GM12878 (cell line): ENCODE data around the gene SPINDOC. TPM values are rescaled to one million over a fixed set of nuclear protein-coding genes. Genes with fewer than 3 reads are reported as not detected.

ENCODE experiments used
- CBX3 ChIP-seq: fragments of 200-600 bp; sonication (generic); IDR thresholded peaks from 2 replicates; pipeline ENCODE4 v1.6.1; 2016; ENCODE audit warnings: low read depth, borderline replicate concordance
- EZH2 ChIP-seq: IDR thresholded peaks from 2 replicates; pipeline ENCODE4 v1.6.1; 2012; ENCODE audit warnings: low read depth, mild to moderate bottlenecking, control low read depth, inconsistent platforms, low read length, borderline replicate concordance; ENCODE audit not compliant: control insufficient read depth
- FOXM1 ChIP-seq: IDR thresholded peaks from 2 replicates; pipeline ENCODE4 v1.6.1; 2012; ENCODE audit warnings: low read depth, mild to moderate bottlenecking, inconsistent platforms, low read length, moderate library complexity
- MLLT1 ChIP-seq: fragments of 450-650 bp; IDR thresholded peaks from 2 replicates; pipeline ENCODE4 v1.6.1; 2016; ENCODE audit warnings: mild to moderate bottlenecking
- MTA2 ChIP-seq: fragments of 450-650 bp; IDR thresholded peaks from 2 replicates; pipeline ENCODE4 v1.6.1; 2016; ENCODE audit warnings: low read depth, mild to moderate bottlenecking, moderate library complexity
- NFYA ChIP-seq: IDR thresholded peaks from 2 replicates; pipeline ENCODE4 v1.6.1; 2011; ENCODE audit warnings: low read depth, mild to moderate bottlenecking, low read length, improper control_type of control experiment, borderline replicate concordance
- NFYB ChIP-seq: IDR thresholded peaks from 2 replicates; pipeline ENCODE4 v1.6.1; 2011; ENCODE audit warnings: low read depth, mild to moderate bottlenecking, low read length, improper control_type of control experiment, moderate library complexity; ENCODE audit not compliant: insufficient read depth
- POLR2AphosphoS5 ChIP-seq: IDR thresholded peaks from 2 replicates; pipeline ENCODE4 v1.6.1; 2011; ENCODE audit warnings: mild to moderate bottlenecking, low read length, inconsistent platforms
- RUNX3 ChIP-seq: IDR thresholded peaks from 2 replicates; pipeline ENCODE4 v1.6.1; 2012; ENCODE audit warnings: low read length, inconsistent platforms
- SIX5 ChIP-seq: IDR thresholded peaks from 2 replicates; pipeline ENCODE4 v1.6.1; 2011; ENCODE audit warnings: mild to moderate bottlenecking, low read depth, low read length, moderate library complexity; ENCODE audit not compliant: severe bottlenecking
- ZBTB40 ChIP-seq: fragments of 450-650 bp; IDR thresholded peaks from 2 replicates; pipeline ENCODE4 v1.6.1; 2016; ENCODE audit warnings: mild to moderate bottlenecking, moderate library complexity, borderline replicate concordance
- polyA plus RNA-seq, 11 experiments: library from polyadenylated mRNA; depleted of rRNA in 4 of 11; unstranded in 6 of 11; stranded (reverse) in 5 of 11; fragments of >200 nt; fragmentation: Nextera tagmentation in 4 of 11; fragmentation: Illumina TruSeq in 1 of 11; extraction: Ambion mirVana in 4 of 11; extraction: Trizol in 1 of 11; gene quantifications; 1 replicate in 1 of 11; 2 replicates in 10 of 11; pipeline versions ENCODE4 v1.2.1 to v1.2.3, GENCODE V29; 2011 to 2016; ENCODE audit warnings: inconsistent platforms in 2 of 11, missing spikeins in 2 of 11, low read depth in 1 of 11
- total RNA-seq, 4 experiments: library from RNA; depleted of rRNA in 3 of 4; stranded (reverse); fragments of >200 nt in 3 of 4; fragmentation: Illumina TruSeq in 1 of 4; extraction: Trizol in 1 of 4; gene quantifications; 2 replicates each; pipeline versions ENCODE4 v1.2.1 to v1.2.3, GENCODE V29; 2013 to 2021
- TF ChIP-seq, protein P1 (sequence below), 3 experiments: IDR thresholded peaks in 2 of 3; conservative IDR thresholded peaks in 1 of 3; 2 replicates each; pipeline ENCODE4 v1.5.1; 2011; ENCODE audit warnings: low read depth in 3 of 3, low read length in 3 of 3, mild to moderate bottlenecking in 3 of 3, control low read depth in 2 of 3, moderate library complexity in 2 of 3, inconsistent platforms in 1 of 3, mixed read lengths in 1 of 3; ENCODE audit not compliant: control insufficient read depth in 2 of 3, insufficient read depth in 1 of 3; ENCODE audit errors: extremely low read depth in 1 of 3
- TF ChIP-seq, protein P2 (sequence below): IDR thresholded peaks from 2 replicates; pipeline ENCODE4 v1.6.1; 2012; ENCODE audit warnings: low read depth, low read length, improper control_type of control experiment
- TF ChIP-seq, protein P3 (sequence below): fragments of 450-650 bp; conservative IDR thresholded peaks from 2 replicates; pipeline ENCODE4 v1.6.1; 2017; ENCODE audit warnings: mild to moderate bottlenecking, moderate library complexity
- TF ChIP-seq, protein P4 (sequence below): IDR thresholded peaks from 2 replicates; pipeline ENCODE4 v1.6.1; 2011; ENCODE audit warnings: low read depth, low read length, improper control_type of control experiment, borderline replicate concordance
- TF ChIP-seq, protein P5 (sequence below): IDR thresholded peaks from 2 replicates; pipeline ENCODE4 v1.6.1; 2012; ENCODE audit warnings: low read length, inconsistent platforms

The SPINDOC gene
- total and polyA plus RNA-seq, 10 of the 15 experiments (the other 5 are each of a cell fraction or from before 2014, with no cell fraction given): 0.88 to 38.2 (median 16.9) TPM

- TF ChIP-seq, protein P1, sequence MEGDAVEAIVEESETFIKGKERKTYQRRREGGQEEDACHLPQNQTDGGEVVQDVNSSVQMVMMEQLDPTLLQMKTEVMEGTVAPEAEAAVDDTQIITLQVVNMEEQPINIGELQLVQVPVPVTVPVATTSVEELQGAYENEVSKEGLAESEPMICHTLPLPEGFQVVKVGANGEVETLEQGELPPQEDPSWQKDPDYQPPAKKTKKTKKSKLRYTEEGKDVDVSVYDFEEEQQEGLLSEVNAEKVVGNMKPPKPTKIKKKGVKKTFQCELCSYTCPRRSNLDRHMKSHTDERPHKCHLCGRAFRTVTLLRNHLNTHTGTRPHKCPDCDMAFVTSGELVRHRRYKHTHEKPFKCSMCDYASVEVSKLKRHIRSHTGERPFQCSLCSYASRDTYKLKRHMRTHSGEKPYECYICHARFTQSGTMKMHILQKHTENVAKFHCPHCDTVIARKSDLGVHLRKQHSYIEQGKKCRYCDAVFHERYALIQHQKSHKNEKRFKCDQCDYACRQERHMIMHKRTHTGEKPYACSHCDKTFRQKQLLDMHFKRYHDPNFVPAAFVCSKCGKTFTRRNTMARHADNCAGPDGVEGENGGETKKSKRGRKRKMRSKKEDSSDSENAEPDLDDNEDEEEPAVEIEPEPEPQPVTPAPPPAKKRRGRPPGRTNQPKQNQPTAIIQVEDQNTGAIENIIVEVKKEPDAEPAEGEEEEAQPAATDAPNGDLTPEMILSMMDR (IDR thresholded peaks at IDR 0.05 in 2 of 3, conservative IDR thresholded peaks at IDR 0.05 in 1 of 3; ENCODE audit: control insufficient read depth in 2 of 3, extremely low read depth in 1 of 3, insufficient read depth in 1 of 3, low read depth in 3 of 3, low read length in 3 of 3): no peak
- TF ChIP-seq EZH2 (no peak), NFYB (no peak), SIX5 (no peak), RUNX3 (peak; percentile 95), MTA2 (peak; percentile 95), ZBTB40 (peak; percentile 90), FOXM1 (peak; percentile 48; the same call in 1 of the 2 replicates), POLR2AphosphoS5 (no peak), CBX3 (no peak), NFYA (no peak), MLLT1 (peak; percentile 75)
- TF ChIP-seq, protein P2, sequence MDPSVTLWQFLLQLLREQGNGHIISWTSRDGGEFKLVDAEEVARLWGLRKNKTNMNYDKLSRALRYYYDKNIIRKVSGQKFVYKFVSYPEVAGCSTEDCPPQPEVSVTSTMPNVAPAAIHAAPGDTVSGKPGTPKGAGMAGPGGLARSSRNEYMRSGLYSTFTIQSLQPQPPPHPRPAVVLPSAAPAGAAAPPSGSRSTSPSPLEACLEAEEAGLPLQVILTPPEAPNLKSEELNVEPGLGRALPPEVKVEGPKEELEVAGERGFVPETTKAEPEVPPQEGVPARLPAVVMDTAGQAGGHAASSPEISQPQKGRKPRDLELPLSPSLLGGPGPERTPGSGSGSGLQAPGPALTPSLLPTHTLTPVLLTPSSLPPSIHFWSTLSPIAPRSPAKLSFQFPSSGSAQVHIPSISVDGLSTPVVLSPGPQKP: no peak
- TF ChIP-seq, protein P3, sequence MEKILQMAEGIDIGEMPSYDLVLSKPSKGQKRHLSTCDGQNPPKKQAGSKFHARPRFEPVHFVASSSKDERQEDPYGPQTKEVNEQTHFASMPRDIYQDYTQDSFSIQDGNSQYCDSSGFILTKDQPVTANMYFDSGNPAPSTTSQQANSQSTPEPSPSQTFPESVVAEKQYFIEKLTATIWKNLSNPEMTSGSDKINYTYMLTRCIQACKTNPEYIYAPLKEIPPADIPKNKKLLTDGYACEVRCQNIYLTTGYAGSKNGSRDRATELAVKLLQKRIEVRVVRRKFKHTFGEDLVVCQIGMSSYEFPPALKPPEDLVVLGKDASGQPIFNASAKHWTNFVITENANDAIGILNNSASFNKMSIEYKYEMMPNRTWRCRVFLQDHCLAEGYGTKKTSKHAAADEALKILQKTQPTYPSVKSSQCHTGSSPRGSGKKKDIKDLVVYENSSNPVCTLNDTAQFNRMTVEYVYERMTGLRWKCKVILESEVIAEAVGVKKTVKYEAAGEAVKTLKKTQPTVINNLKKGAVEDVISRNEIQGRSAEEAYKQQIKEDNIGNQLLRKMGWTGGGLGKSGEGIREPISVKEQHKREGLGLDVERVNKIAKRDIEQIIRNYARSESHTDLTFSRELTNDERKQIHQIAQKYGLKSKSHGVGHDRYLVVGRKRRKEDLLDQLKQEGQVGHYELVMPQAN: no peak
- TF ChIP-seq, protein P4, sequence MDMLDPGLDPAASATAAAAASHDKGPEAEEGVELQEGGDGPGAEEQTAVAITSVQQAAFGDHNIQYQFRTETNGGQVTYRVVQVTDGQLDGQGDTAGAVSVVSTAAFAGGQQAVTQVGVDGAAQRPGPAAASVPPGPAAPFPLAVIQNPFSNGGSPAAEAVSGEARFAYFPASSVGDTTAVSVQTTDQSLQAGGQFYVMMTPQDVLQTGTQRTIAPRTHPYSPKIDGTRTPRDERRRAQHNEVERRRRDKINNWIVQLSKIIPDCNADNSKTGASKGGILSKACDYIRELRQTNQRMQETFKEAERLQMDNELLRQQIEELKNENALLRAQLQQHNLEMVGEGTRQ: no peak
- TF ChIP-seq, protein P5, sequence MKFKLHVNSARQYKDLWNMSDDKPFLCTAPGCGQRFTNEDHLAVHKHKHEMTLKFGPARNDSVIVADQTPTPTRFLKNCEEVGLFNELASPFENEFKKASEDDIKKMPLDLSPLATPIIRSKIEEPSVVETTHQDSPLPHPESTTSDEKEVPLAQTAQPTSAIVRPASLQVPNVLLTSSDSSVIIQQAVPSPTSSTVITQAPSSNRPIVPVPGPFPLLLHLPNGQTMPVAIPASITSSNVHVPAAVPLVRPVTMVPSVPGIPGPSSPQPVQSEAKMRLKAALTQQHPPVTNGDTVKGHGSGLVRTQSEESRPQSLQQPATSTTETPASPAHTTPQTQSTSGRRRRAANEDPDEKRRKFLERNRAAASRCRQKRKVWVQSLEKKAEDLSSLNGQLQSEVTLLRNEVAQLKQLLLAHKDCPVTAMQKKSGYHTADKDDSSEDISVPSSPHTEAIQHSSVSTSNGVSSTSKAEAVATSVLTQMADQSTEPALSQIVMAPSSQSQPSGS: peak; percentile 54; the same call in 1 of the 2 replicates
These were observed 53.0 kb downstream of the SPINDOC start (continued) for GRCh38 chr11:63866211-63866610.
